Mesenchymal stem cell (in vitro differentiated cells and primary cell): ENCODE results near the gene FRMD4B.

Source experiments
- DNase-seq: peaks from one replicate; pipeline ENCODE4 v3.0.0-alpha.2; 2013
- H2AFZ ChIP-seq: one replicate; pipeline ENCODE4 v1.6.1; 2013; ENCODE audit warnings: low read depth, mild to moderate bottlenecking, control low read depth, inconsistent platforms, low read length, moderate library complexity
- H2AK5ac ChIP-seq: 2 replicates; pipeline ENCODE4 v1.6.1; 2013; ENCODE audit warnings: low read length, moderate library complexity, mild to moderate bottlenecking, inconsistent platforms; ENCODE audit not compliant: severe bottlenecking
- H2BK120ac ChIP-seq: one replicate; pipeline ENCODE4 v1.6.1; 2013; ENCODE audit warnings: low read depth, mild to moderate bottlenecking, inconsistent platforms, low read length, moderate library complexity
- H2BK12ac ChIP-seq, 2 experiments: one replicate each; pipeline ENCODE4 v1.6.1; 2013; ENCODE audit warnings: inconsistent platforms in 2 of 2, low read length in 2 of 2, mild to moderate bottlenecking in 2 of 2, moderate library complexity in 2 of 2, control low read depth in 1 of 2
- H2BK15ac ChIP-seq: one replicate; pipeline ENCODE4 v1.6.1; 2013; ENCODE audit warnings: mild to moderate bottlenecking, low read depth, inconsistent platforms; ENCODE audit not compliant: poor library complexity, severe bottlenecking
- H2BK5ac ChIP-seq: 2 replicates; pipeline ENCODE4 v1.6.1; 2013; ENCODE audit warnings: low read depth, mild to moderate bottlenecking, low read length, control low read depth, inconsistent platforms; ENCODE audit not compliant: poor library complexity, severe bottlenecking
- H3K14ac ChIP-seq, 2 experiments: one replicate each; pipeline ENCODE4 v1.6.1; 2013; ENCODE audit warnings: inconsistent platforms in 2 of 2, low read length in 2 of 2, control low read depth in 1 of 2, mild to moderate bottlenecking in 1 of 2, moderate library complexity in 1 of 2
- H3K18ac ChIP-seq, 2 experiments: one replicate each; pipeline ENCODE4 v1.6.1; 2013; ENCODE audit warnings: inconsistent platforms in 2 of 2, low read length in 2 of 2, control low read depth in 1 of 2, low read depth in 1 of 2, mild to moderate bottlenecking in 1 of 2
- H3K23ac ChIP-seq, 2 experiments: one replicate each; pipeline ENCODE4 v1.6.1; 2013; ENCODE audit warnings: inconsistent platforms in 2 of 2, low read length in 2 of 2, mild to moderate bottlenecking in 2 of 2, moderate library complexity in 2 of 2, control low read depth in 1 of 2
- H3K27ac ChIP-seq: 2 replicates; pipeline ENCODE4 v1.5.1; 2013; ENCODE audit warnings: mild to moderate bottlenecking, moderate library complexity, low read length, control low read depth, inconsistent platforms; ENCODE audit not compliant: poor library complexity, severe bottlenecking
- H3K27me3 ChIP-seq, 2 experiments: 2 replicates each; pipeline versions ENCODE4 v1.6.1 to v1.7.0; 2013; ENCODE audit warnings: low read length in 2 of 2, mild to moderate bottlenecking in 2 of 2, moderate library complexity in 2 of 2, control low read depth in 1 of 2, inconsistent platforms in 1 of 2; ENCODE audit not compliant: control insufficient read depth in 1 of 2, insufficient read depth in 1 of 2
- H3K36me3 ChIP-seq, 2 experiments: 2 replicates each; pipeline versions ENCODE4 v1.6.1 to v1.7.0; 2013; ENCODE audit warnings: low read length in 2 of 2, control low read depth in 1 of 2, inconsistent platforms in 1 of 2, low read depth in 1 of 2, mild to moderate bottlenecking in 1 of 2; ENCODE audit not compliant: insufficient read depth in 2 of 2, control insufficient read depth in 1 of 2
- H3K4ac ChIP-seq, 2 experiments: one replicate each; pipeline ENCODE4 v1.6.1; 2013; ENCODE audit warnings: inconsistent platforms in 2 of 2, low read length in 2 of 2, mild to moderate bottlenecking in 2 of 2, moderate library complexity in 2 of 2, control low read depth in 1 of 2, low read depth in 1 of 2
- H3K4me1 ChIP-seq: 2 replicates; pipeline ENCODE4 v1.6.1; 2013; ENCODE audit warnings: low read depth, low read length, control low read depth; ENCODE audit not compliant: control insufficient read depth, insufficient read depth
- H3K4me2 ChIP-seq: 2 replicates; pipeline ENCODE4 v1.6.1; 2013; ENCODE audit warnings: low read length, mild to moderate bottlenecking, inconsistent platforms; ENCODE audit not compliant: poor library complexity, severe bottlenecking
- H3K4me3 ChIP-seq, 2 experiments: 2 replicates each; pipeline versions ENCODE4 v1.5.1 to v1.7.0; 2013; ENCODE audit warnings: low read length in 2 of 2, mild to moderate bottlenecking in 2 of 2, control low read depth in 1 of 2, low read depth in 1 of 2; ENCODE audit not compliant: insufficient read depth in 1 of 2
- H3K79me1 ChIP-seq: replicated peaks from 2 replicates; pipeline ENCODE4 v1.6.1; 2013; ENCODE audit warnings: mild to moderate bottlenecking, control low read depth, low read length, inconsistent platforms; ENCODE audit not compliant: poor library complexity, severe bottlenecking
- H3K9ac ChIP-seq: 2 replicates; pipeline ENCODE4 v1.7.0; 2013; ENCODE audit warnings: mild to moderate bottlenecking, low read length, moderate library complexity
- H3K9me3 ChIP-seq: 2 replicates; pipeline ENCODE4 v1.7.0; 2013; ENCODE audit warnings: mild to moderate bottlenecking, low read length; ENCODE audit not compliant: control insufficient read depth
- H4K8ac ChIP-seq: one replicate; pipeline ENCODE4 v1.6.1; 2013; ENCODE audit warnings: inconsistent platforms, mild to moderate bottlenecking, low read length, moderate library complexity
- H4K91ac ChIP-seq: one replicate; pipeline ENCODE4 v1.6.1; 2013; ENCODE audit warnings: mild to moderate bottlenecking, low read length, inconsistent platforms
- WGBS: methylation state at CpG from one replicate; pipeline ENCODE4 v1.1.7; 2013; ENCODE audit warnings: mixed read lengths; 5-methylcytosine and 5-hydroxymethylcytosine counted together

The FRMD4B gene

GRCh38 chr3:69249001-69249400 is 136.9 kb downstream of the FRMD4B start:
- no peak overlapping the region for H2BK12ac ChIP-seq
- 58% methylated on average over 1 of the region's 2 CpGs for whole genome bisulfite sequencing
- no peak overlapping the region for H2BK5ac ChIP-seq
- no peak overlapping the region for H2AK5ac ChIP-seq
- H3K18ac ChIP-seq, result no peak overlapping the region
- no peaks in the 10 kb centered on the region for H3K36me3 ChIP-seq
- no peak overlapping the region for H2BK120ac ChIP-seq
- H3K14ac ChIP-seq, result no peak overlapping the region
- no peak overlapping the region for H3K23ac ChIP-seq
- H4K8ac ChIP-seq, result no peak overlapping the region
- no peak for DNase-seq
- no peak overlapping the region for H3K4me3 ChIP-seq
- peaks cover 16% of the 10 kb centered on the region for H3K4me1 ChIP-seq
- H3K9me3 ChIP-seq, result no peaks in the 10 kb centered on the region
- peaks cover 7% of the 10 kb centered on the region for H3K79me1 ChIP-seq
- H3K4me2 ChIP-seq, result peak overlapping the region; percentile 69
- no peak overlapping the region for H2AFZ ChIP-seq
- H3K9ac ChIP-seq, result no peak overlapping the region
- H4K91ac ChIP-seq, result no peak overlapping the region
- H3K4ac ChIP-seq, result no peak overlapping the region
- H3K27ac ChIP-seq, result peak overlapping the region; percentile 85
- no peaks in the 10 kb centered on the region for H3K27me3 ChIP-seq
- no peak overlapping the region for H2BK15ac ChIP-seq

- Histone ChIP-seq H3K36me3 (no peaks in the 10 kb centered on the region), H3K4ac (no peak overlapping the region), H3K23ac (no peak overlapping the region), H3K27me3 (no peaks in the 10 kb centered on the region), H4K8ac (no peak overlapping the region), H3K18ac (no peak overlapping the region), H2BK120ac (no peak overlapping the region), H3K9me3 (no peaks in the 10 kb centered on the region), H3K4me1 (peaks cover 15% of the 10 kb centered on the region), H4K91ac (no peak overlapping the region), H2BK5ac (no peak overlapping the region), H3K4me2 (peak overlapping the region; percentile 69), H3K27ac (peak overlapping the region; percentile 85), H2AFZ (no peak overlapping the region), H3K79me1 (peaks cover 7% of the 10 kb centered on the region), H3K14ac (no peak overlapping the region), H2BK12ac (no peak overlapping the region), H3K9ac (no peak overlapping the region), H2AK5ac (no peak overlapping the region), H3K4me3 (no peak overlapping the region), H2BK15ac (no peak overlapping the region)
- DNase-seq, result no peak
- 47% methylated on average over 5 of the region's 8 CpGs for WGBS
These were observed 137.5 kb downstream of the FRMD4B start for GRCh38 chr3:69248436-69248835.

GRCh38 chr3:69246612-69247011 is 139.3 kb downstream of the FRMD4B start:
- Histone ChIP-seq H2BK120ac (no peak overlapping the region), H2AFZ (no peak overlapping the region), H3K18ac (no peak overlapping the region), H3K27ac (no peak overlapping the region), H4K91ac (no peak overlapping the region), H3K23ac (no peak overlapping the region), H3K14ac (no peak overlapping the region), H3K27me3 (no peaks in the 10 kb centered on the region), H3K36me3 (no peaks in the 10 kb centered on the region), H2AK5ac (peak overlapping the region; percentile 53), H3K9me3 (no peaks in the 10 kb centered on the region), H3K4me3 (no peak overlapping the region), H3K4ac (no peak overlapping the region), H4K8ac (no peak overlapping the region), H2BK5ac (no peak overlapping the region), H3K79me1 (peaks cover 7% of the 10 kb centered on the region), H2BK15ac (no peak overlapping the region), H2BK12ac (no peak overlapping the region), H3K4me1 (peaks cover 17% of the 10 kb centered on the region), H3K9ac (no peak overlapping the region), H3K4me2 (no peak overlapping the region)
- DNase-seq, result no peak
- 88% methylated on average over 7 of the region's 7 CpGs for WGBS

GRCh38 chr3:69244039-69244438 is 141.8 kb downstream of the FRMD4B start:
- H2BK12ac ChIP-seq, result peak overlapping the region; percentile 11 to 75
- peak overlapping the region in 1 of 2 experiments; percentile 8 for H3K18ac ChIP-seq
- H3K36me3 ChIP-seq, result no peaks in the 10 kb centered on the region
- no peak overlapping the region for H3K14ac ChIP-seq
- no peak overlapping the region for H3K9ac ChIP-seq
- H3K23ac ChIP-seq, result no peak overlapping the region
- H3K4me3 ChIP-seq, result no peak overlapping the region
- no peak overlapping the region for H2BK120ac ChIP-seq
- no peak overlapping the region for H4K91ac ChIP-seq
- no peak overlapping the region for H3K27ac ChIP-seq
- 90% methylated on average over 2 of the region's 2 CpGs for WGBS
- H3K4ac ChIP-seq, result peak overlapping the region in 1 of 2 experiments; percentile 15
- H3K4me1 ChIP-seq, result peaks cover 21% of the 10 kb centered on the region
- no peak overlapping the region for H2BK5ac ChIP-seq
- peak overlapping the region; percentile 6 for H2AK5ac ChIP-seq
- H3K79me1 ChIP-seq, result peaks cover 10% of the 10 kb centered on the region
- no peak overlapping the region for H2BK15ac ChIP-seq
- H4K8ac ChIP-seq, result no peak overlapping the region
- H3K4me2 ChIP-seq, result no peak overlapping the region
- no peak overlapping the region for H2AFZ ChIP-seq
- no peaks in the 10 kb centered on the region for H3K9me3 ChIP-seq
- DNase-seq, result no peak
- no peaks in the 10 kb centered on the region for H3K27me3 ChIP-seq
